ENCODE data around the gene ACSL4.

The ACSL4 gene

GRCh38 chrX:109614951-109615350 is 118.1 kb downstream of the ACSL4 start:
- no peak for DNase-seq (ENCODE audit: low read depth in 3 of 3)

- no peak for DNase-seq (ENCODE audit: low read depth in 3 of 3)
These were observed 131.6 kb downstream of the ACSL4 start for GRCh38 chrX:109601486-109601885.

GRCh38 chrX:109600237-109600651 is 132.8 kb downstream of the ACSL4 start:
- DNase-seq (ENCODE audit: low read depth in 3 of 3): no peak

GRCh38 chrX:109596015-109596414 is 137.0 kb downstream of the ACSL4 start:
- no peak for DNase-seq (ENCODE audit: low read depth in 3 of 3)

Measured in stimulated activated CD4-positive, alpha-beta T cell treated with anti-CD3 and anti-CD28 coated beads, TNF-alpha, amount 100 ng/mL, for 24 hours (primary cell).